Liver (tissue), 3 donors: ENCODE measurements around the gene TMEM212.

Experiments
- JUND ChIP-seq, 2 donors: IDR thresholded peaks; 2 replicates each; pipeline ENCODE4 v1.6.1; 2016; ENCODE audit warnings: antibody characterized with exemption in 2 of 2
- NR2F2 ChIP-seq: IDR thresholded peaks from 2 replicates; pipeline ENCODE4 v1.6.1; 2016; ENCODE audit warnings: antibody characterized with exemption
- RAD21 ChIP-seq, 2 donors: IDR thresholded peaks; 2 replicates each; pipeline ENCODE4 v1.6.1; 2016; ENCODE audit warnings: antibody characterized with exemption in 2 of 2, mild to moderate bottlenecking in 2 of 2
- YY1 ChIP-seq: IDR thresholded peaks from 2 replicates; pipeline ENCODE4 v1.6.1; 2016; ENCODE audit warnings: antibody characterized with exemption, mild to moderate bottlenecking
- TF ChIP-seq, protein P1 (sequence below): fragments of 150-350 bp; IDR thresholded peaks from 2 replicates; pipeline ENCODE4 v1.5.1; 2017; ENCODE audit warnings: improper control_type of control experiment, low read depth, low read length; ENCODE audit not compliant: missing input control
- TF ChIP-seq, protein P2 (sequence below): IDR thresholded peaks from 2 replicates; pipeline ENCODE4 v1.6.1; 2016; ENCODE audit warnings: antibody characterized with exemption
- TF ChIP-seq, protein P3 (sequence below): IDR thresholded peaks from 2 replicates; pipeline ENCODE4 v1.6.1; 2016; ENCODE audit warnings: antibody characterized with exemption, mild to moderate bottlenecking
- donor health status: healthy.
- donor health status: healthy.

DNA sequence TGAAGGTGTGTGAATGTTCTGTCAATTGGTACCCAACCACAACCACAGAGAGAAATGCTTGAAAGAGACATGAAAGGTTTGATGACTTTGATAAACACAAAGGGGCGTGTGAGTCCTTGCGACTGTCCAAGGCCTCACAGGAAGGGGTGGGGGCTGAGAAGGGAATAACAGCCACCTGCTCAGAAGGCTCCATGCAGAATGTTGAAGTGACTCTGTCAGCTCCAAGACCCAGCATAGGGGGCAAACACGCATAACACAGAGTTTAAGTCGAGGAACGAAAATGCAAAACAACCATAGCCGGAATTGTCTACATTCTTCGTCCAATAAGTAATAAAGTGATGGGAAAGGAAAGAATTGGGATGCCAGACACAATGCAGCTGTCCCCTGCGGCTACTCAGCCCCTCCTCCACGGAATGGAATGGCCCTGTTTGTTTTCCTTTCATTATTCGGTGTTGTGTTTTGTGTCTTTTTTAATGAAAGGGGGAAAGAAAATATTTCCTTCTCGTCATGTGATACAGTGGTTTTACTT lies 19.9 kb downstream of the TMEM212 start:
- TF ChIP-seq, protein P1, sequence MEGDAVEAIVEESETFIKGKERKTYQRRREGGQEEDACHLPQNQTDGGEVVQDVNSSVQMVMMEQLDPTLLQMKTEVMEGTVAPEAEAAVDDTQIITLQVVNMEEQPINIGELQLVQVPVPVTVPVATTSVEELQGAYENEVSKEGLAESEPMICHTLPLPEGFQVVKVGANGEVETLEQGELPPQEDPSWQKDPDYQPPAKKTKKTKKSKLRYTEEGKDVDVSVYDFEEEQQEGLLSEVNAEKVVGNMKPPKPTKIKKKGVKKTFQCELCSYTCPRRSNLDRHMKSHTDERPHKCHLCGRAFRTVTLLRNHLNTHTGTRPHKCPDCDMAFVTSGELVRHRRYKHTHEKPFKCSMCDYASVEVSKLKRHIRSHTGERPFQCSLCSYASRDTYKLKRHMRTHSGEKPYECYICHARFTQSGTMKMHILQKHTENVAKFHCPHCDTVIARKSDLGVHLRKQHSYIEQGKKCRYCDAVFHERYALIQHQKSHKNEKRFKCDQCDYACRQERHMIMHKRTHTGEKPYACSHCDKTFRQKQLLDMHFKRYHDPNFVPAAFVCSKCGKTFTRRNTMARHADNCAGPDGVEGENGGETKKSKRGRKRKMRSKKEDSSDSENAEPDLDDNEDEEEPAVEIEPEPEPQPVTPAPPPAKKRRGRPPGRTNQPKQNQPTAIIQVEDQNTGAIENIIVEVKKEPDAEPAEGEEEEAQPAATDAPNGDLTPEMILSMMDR: no peak
- TF ChIP-seq, protein P2, sequence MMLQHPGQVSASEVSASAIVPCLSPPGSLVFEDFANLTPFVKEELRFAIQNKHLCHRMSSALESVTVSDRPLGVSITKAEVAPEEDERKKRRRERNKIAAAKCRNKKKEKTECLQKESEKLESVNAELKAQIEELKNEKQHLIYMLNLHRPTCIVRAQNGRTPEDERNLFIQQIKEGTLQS: no peak
- TF ChIP-seq, protein P3, sequence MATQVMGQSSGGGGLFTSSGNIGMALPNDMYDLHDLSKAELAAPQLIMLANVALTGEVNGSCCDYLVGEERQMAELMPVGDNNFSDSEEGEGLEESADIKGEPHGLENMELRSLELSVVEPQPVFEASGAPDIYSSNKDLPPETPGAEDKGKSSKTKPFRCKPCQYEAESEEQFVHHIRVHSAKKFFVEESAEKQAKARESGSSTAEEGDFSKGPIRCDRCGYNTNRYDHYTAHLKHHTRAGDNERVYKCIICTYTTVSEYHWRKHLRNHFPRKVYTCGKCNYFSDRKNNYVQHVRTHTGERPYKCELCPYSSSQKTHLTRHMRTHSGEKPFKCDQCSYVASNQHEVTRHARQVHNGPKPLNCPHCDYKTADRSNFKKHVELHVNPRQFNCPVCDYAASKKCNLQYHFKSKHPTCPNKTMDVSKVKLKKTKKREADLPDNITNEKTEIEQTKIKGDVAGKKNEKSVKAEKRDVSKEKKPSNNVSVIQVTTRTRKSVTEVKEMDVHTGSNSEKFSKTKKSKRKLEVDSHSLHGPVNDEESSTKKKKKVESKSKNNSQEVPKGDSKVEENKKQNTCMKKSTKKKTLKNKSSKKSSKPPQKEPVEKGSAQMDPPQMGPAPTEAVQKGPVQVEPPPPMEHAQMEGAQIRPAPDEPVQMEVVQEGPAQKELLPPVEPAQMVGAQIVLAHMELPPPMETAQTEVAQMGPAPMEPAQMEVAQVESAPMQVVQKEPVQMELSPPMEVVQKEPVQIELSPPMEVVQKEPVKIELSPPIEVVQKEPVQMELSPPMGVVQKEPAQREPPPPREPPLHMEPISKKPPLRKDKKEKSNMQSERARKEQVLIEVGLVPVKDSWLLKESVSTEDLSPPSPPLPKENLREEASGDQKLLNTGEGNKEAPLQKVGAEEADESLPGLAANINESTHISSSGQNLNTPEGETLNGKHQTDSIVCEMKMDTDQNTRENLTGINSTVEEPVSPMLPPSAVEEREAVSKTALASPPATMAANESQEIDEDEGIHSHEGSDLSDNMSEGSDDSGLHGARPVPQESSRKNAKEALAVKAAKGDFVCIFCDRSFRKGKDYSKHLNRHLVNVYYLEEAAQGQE: no peak
- TF ChIP-seq YY1: no peak
- TF ChIP-seq NR2F2: no peak
- TF ChIP-seq RAD21 (IDR thresholded peaks at IDR 0.05): no peak
- no peak for TF ChIP-seq JUND (IDR thresholded peaks at IDR 0.05)
